LoVo (cell line): ENCODE measurements around the gene TPRN.

Experiments used
- DNase-seq: peaks from one replicate; pipeline ENCODE4 v3.0.0-alpha.2; 2016; ENCODE audit warnings: low spot score

TPRN gene

DNA sequence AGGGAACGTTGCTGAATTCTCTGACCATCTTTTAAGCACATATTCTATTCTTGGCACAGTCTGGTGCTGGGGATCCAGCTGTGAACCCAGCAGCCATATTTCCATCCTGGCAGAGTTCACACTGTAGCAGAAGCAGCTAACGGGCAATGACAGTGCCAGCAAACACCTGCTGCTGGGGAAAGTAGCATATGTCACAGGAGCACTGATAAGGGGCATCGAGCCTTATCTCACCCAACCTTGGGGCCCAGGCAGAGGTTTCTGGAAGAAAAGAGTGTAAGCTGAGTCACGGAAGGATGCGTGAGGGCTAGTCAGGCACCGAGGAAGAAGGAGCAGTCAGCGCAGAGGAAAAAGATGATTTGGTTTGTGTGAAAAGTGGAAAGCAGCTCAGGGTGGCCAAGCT, 6.1 kb upstream of the TPRN start:
- DNase-seq: no peak

DNA sequence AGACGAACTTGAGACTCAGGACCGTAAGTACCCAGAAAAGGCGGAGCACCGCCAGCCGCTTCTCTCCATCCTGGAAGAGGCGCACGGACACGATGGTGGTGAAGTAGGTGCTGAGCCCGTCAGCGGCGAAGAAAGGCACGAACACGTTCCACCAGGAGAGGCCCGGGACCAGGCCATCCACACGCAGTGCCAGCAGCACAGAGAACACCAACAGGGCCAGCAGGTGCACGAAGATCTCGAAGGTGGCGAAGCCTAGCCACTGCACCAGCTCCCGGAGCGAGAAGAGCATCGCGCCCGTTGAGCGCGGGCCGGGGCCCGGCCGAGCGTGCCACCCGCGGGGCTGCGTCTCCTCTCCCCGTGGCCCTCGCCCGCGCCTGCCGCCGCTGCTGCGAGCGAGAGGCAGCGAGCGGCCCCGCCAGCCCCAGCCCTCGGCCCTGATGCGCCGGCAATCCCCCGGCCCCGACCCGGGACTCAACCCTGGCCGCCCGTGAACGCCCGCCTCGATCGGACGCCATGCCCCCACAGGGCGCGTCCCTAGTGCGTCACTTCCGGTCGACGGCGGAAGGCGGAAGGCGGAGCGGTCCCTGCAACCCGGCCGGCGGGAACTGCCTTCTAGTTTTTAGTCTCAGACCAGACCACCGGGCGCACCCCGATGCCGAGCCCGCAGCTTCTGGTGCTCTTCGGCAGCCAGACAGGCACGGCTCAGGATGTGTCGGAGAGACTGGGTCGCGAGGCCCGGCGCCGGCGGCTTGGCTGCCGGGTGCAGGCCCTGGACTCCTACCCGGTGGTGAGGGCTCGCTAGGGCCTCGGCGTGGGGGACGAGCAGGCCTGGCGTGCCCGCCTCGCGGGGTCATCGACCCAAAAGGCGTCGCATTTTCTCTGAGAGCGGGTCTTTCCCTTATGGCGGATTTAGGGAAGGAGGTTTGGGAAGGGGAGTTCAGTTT, 4.9 kb upstream of the TPRN start, which contains the start of the genes NDOR1 and TMEM203:
Gene NDOR1 (plus strand): TSS at position 575 of the 944 bp plus-strand sequence. CDS start 78 bp downstream, at position 653.
Gene TMEM203 (minus strand): TSS at position 523 of the 944 bp plus-strand sequence. CDS start 234 bp downstream, at position 289.
- DNase-seq: peak; percentile 87

DNA sequence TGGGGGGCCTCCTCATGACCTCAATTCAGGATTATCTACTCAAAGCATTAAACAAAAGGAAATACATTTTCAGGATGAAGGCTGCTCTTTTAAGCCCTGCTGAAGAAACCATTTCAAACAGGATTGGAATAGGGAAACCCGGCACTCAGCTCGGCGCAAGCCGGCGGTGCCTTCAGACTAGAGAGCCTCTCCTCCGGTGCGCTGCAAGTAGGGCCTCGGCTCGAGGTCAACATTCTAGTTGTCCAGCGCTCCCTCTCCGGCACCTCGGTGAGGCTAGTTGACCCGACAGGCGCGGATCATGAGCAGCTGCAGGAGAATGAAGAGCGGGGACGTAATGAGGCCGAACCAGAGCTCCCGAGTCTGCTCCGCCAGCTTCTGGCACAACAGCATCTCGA, 4.2 kb upstream of the TPRN start:
- DNase-seq: no peak

DNA sequence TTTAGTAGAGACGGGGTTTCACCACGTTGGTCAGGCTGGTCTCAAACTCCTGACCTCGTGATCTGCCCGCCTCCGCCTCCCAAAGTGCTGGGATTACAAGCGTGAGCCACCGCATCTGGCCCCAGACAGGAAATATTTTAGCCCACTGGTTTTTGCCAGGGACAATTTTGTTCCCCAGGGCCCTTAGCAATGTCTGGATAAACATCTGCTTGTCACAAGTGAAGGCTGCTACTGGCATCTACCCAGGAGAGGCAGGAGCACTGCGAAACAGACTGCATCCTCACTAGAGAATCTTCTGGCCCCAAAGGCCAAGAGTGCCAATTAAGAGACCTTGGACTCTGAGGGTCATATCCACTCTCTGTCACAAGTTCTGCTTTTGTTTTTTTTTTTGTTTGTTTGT, 2.4 kb upstream of the TPRN start:
- DNase-seq: no peak

DNA sequence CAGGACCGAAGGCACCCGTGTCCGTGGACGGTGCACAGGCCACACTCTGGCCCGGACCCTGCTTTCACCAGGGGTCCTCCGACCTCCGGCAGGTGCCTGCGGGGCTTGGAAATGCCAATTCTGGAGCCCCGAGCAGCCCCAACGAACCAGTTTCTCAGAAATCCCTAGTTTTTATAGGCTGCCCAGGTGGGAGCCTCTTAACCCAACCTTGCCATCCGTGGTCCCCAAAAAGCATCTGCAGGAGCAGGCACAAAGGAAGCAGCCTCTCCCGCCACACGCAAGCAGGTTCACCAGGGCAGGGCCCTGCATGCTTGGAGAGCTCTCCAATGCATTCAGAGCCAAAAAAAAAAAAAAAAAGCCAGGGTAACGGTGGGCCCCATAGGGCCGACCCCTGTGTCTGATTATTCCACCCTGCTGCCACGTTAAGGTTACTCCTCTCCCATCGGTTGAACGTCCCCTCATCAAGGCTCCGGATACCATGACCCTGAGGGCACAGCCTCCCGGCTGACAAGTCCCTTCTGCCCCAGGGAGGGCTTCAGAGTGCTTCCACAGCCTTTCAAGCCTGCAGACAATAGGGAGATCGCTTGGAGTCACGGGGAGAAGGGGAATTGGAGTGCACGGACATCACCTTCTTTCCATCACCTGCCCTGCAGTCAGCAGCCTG, 796 bp upstream of the TPRN start:
- DNase-seq: no peak

DNA sequence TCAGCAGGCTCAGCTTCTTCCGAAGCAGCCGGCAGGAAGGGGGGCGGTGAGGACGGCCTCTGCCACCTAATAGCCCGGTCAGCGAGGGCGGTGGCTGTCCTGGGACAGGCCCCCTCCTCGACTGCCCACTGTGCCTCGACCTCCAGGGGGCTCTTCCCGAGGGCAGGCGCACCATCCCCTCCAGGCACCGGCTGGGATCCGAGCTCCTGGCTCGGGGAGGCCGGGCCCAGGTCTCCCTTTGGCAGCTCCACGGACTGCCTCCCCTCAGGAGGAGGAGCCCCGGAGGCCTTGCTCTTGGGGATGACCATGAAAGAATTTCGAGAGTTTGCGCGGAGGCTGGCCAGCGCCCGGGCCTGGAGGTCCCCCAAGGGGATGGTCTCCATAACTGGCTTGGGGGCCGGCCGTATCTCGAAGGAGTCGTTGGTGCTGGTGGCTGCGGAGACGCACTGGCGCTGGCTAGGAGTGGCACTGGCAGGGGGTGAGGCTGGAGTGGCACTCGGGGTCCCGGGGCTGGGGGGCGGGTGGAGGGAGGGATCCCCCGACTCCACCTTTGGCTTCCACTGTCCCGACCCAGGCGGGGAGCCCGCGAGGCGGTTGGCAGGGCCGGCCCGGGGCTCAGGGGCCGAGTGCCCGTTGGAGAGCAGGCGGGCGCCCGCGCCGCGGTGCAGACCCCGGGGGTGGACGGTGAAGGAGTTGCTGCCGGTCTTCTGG, 975 bp downstream of the TPRN start:
- no peak for DNase-seq

DNA sequence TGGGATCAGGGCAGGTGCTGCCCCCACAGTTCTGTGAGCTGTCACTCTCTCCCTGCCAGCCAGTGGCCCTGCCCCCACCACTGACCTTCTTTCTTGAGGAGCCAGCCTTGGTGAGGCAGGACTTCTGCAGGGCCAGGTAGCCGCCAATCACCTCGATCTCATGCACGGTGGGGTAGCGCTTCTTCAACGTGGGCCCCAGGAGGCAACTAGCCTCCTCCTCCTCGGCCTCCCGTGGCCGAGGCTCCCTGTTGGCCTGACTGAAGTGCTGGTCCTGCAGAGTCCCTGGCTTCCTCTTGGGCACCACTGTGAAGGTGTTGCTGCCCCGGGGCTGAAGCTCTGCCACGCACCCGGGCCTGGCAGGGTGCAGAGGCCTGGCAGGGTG, 1.6 kb downstream of the TPRN start:
- no peak for DNase-seq

DNA sequence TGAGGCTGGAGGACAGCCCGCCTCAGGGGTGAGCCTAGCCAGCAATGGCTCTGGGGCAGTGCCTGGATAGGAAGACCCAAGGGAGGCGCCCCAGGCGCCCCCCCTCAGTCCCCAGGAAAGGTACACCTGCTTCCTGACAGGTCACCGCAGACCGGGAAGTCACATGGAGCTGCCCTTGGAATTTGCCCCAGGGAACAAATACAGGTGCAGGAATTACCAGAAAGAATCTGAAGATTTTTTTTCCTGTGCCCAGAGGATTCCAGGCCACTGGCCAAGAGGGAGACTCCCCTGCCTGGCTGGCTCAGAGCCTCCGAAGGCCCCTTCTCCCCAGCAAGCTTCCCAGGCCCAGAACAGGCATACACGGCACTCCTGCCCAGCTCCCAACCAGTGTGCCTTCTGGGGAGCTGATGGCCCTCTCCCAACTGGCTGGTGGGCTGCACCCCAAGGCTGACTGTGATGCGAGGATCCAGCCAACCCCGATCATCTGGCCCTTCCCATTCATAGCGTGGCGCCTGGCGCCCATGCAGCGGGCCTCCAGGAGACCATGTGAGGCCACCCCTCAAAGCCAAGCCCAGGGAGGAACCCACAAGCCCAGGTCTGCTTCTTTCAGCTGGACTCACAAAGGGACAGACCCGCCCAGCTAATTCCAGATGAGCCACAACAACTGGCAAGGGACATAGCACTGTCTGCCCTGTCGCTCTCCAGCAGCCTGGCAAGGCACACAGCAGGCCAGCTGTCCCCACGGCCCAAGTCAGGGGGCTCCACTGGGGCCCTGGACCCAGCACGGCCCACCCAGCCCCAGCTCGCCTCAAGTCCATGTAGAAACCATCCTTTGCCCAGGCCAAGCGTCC, 2.3 kb downstream of the TPRN start:
- DNase-seq: peak; percentile 48

DNA sequence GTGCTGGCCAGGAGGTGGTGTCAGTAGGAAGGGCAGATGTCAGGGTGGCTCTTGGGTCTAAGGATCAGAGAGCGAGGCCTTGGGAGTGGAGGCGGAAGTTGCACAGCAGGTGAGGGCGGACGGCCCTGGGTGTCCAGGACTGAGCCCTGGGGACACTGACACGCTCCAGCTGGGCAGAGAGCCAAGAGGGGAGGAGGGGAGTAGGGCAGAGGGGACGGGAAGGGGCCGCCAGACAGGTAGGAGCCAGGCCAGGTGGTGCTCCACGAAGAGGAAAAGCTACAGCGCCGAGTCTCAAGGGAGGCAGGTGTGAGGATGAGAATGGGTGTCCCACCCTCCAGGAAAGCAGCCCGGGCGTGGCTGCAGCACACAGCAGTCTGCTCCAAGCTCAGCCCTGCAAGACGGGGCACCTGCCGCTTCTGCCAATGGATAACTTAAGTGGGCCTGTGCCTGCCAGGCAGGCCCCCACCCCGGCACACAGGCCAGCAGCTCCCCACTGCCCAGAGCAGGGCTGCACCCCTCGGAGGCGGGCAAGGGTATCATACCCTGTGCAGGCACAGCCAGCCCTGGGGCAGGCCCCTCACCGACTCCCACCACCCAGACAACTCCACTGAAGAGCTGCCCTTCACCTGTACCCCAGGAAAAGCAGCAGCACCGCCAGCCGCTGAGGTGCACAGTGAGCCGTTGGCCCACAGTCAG, 4.9 kb downstream of the TPRN start:
- DNase-seq: no peak

DNA sequence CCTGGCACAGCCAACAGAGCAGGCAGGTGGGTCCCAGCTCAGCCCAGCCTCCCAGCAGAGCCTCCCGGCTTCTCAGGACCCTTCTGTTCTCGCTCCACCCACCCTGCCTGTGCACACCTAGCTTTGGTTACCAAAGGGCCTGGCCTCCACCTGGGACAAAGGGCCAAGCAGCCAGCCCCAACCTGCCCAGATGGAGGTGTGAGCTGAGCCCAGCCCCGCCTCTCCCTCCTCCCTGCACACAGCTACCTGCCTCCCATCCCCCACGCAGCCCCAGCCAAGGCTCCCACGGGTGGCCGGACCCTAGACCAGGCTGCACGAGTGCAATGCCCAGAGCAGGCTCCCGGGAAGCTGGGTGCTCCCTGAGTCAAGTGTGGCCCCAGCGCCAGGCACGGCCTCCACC, 5.6 kb downstream of the TPRN start:
- no peak for DNase-seq

DNA sequence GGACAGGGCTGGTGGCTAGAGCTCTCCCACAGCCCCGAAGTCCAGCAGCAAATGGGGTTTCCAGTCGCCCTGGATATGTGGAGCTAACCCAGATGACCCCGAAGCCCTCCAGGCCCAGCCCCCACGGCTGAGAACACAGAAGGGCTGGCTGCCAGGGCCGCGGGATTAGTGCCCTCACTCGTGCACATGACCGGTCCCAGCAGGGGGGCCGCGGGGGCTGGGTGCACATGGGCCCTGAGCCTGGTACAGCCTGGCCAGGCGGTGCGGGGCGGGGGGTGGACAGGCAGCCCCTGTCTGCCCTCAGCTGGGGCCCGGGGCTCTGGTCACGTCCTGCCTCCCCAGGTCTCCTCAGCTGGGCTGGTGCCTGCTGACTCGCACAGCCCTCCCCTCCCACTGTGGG, 6.2 kb downstream of the TPRN start:
- no peak for DNase-seq

DNA sequence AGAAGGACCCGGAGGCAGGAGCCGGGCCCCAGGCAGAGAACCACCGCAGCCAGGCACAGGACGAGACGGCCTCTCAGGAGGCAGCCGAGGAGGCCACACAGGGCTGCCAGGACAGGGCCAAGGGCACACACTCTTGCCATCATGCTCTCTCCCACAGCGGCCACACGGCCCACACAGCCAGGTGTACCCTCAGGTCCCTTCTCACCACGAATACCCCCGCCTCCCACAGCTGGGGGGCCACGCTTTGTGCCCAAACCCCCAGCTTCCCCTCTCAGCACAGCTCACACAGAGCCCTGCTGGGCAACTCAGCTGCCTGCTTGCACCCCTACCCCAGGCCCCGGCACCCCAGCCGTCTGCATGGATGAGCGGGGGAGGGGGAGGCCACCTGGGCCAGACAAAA, 6.8 kb downstream of the TPRN start:
- no peak for DNase-seq

DNA sequence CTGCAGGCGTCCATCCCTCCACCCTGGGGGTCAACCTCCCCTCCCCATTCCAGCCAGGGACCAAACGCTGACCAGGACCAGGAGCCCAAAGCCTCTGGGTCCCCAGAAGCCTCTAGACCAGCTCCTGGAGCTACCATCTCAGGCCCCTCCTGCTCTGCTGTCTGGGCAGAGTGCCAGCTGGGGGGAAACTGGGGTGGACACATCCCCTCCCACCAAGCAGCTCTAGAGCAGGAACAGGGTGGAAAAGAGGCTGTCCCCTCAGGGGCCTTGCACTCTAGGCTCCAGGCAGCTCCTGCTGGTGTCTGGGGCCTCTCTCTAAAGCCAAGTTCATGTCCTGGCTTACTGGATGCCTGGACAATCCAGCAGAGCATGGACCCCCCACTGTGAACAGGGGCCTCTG, 7.7 kb downstream of the TPRN start:
- DNase-seq: no peak

DNA sequence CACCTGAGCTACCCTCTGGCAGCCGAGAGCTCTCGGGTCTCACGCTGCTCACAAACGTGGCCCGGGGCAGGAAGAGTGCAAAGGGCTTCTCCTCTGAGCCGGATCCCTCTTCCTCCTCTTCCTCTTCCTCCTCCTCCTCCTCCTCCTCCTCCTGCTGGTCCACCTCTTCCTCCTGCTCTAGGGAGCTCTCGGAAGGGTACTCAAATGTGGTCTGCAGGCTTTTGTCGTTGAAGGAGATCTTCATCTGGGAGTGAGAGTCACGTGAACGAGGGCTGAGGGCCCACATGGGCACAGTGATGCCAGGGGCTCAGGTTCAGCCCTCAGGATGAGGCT, 8.1 kb downstream of the TPRN start:
- DNase-seq: no peak

DNA sequence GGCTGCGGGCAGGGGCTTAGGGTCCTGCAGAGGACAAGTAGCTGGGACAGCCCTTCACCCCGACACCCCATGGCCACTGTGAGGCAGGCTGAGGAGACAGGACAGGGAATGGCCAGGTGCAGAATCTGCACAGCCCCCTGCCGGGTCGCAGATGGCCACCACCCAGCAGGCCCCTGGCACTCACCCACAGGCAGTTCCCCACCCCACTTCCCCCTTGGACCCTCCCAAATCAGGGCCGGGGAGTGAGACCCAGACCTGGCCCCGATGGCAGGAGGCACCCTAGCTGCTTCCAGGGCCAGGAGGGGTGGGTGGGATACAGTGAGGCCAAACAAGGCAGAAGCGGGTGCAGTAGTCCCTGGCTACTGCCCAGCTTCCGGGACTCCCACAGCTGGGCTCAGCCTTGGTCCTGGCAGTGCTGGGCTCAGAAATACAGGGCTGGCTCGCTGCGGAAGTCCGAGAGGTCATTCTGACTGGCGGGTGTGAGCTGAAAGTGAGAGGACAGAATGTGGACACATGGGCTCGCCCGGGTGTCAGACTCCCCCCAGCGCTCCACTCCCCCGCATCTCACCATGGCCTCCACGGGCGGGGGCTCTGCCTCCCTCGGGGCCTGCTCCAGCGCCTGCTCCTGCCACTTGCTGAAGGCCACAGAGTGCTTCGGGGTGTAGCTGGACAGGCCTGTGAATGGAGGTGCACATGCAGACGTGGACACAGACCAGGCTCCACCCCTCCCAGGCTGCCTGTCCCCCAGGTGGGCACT, 8.7 kb downstream of the TPRN start:
- no peak for DNase-seq

DNA sequence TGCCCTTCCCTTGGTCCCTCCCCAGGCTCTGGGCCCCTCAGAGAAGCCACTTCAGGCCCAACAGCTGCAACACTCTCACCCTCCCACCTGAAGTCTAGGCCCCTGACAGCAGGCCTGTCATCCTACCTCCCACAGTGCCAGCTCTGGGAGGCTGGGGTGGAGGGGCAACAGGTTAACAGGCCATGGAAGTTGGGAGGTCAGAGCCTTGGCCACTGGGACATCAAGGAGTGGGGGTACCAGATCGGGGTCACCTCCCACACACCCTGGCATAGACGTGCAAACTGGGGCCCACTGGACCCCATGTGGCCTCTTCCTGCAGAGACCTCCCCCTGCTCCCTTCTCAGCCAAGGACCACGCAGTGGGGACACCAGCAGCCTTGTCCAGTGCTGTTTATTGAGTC, 9.3 kb downstream of the TPRN start:
- DNase-seq: no peak

DNA sequence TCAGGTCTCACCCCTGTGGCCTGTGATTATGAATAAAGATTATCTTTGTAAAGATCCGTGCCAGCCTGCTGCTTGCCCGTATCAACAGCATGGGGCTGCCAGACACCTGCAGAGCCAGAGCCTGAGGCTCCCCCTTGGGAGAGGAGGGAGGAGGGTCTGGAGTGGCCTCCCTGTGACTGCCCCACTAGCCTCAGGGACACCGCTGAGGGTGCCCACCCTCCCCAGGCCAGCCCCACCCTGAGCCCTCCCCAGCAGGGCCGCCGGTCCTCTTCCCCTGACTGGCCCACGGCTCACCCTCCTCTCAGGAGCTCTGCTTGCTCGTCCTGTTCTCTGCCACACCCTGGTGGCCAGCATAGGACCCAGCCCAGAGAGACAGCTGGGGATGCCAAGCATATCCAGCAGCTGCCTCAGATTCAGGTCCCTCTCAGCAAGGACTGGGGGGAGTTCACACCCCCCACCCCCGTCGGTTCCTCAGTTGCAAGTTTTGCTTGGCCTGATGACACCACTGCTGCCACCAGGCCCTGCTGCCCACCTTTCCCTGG, 10.2 kb downstream of the TPRN start:
- peak; percentile 16 for DNase-seq

DNA sequence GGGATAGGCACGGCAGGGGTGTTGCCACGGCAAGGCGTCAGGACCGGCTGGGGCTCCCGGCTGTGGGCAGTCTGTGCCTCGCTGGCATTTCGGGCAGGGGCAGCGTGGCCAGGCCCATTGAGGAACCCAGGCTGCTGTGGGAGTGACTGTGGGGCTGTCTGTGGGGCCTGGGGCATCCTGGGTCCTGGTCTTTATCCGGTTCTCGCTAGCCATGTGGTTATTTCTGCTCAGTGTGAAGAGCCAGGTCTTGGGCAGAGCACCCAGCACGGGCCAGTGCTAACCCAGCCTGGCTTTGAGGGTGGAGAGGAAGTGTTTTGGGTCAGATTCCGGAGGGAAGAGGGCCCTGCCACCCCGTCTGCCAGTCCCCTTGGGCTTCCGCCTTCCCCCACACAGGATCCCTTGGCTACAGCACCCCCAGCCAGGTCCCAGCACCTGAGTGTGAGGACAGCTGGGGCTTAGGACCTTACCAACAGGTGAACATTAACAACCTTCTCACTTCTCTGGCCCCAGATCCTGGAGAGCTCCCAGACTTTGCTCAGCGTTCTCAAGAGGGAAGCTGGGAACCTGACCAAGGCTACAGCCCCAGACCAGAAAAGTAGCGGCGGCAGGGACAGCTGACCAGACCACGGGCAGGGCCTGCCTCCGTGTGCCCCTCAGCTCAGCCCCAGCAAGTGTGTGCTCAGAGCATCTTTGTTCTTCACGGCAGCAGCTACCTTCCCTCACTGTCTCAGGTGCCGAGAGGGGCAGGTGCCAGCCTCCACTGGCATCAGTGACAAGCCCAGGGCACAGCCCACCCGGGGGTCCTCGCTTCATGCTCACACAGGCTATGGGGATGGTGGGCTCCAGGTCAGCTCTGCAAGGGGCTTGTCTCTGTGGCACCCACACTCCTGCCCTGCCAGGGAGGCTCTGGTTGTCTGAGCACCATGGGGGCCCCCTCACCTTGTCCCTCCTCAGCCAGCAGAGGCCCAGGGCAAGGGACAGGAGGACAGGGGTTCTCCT, 10.9 kb downstream of the TPRN start:
- DNase-seq: no peak
